NCI-H69 (cell line): ENCODE results near the gene AMPH.
"Not testable (repeated sequence)": the region's sequence is repeated elsewhere in the genome, so short reads cannot be mapped to it uniquely, and the experiment has no call there.

Experiments used
- DNase-seq: peaks from one replicate; lab custom pipeline; 2025; lab: John Stamatoyannopoulos, UW

Gene AMPH

DNA sequence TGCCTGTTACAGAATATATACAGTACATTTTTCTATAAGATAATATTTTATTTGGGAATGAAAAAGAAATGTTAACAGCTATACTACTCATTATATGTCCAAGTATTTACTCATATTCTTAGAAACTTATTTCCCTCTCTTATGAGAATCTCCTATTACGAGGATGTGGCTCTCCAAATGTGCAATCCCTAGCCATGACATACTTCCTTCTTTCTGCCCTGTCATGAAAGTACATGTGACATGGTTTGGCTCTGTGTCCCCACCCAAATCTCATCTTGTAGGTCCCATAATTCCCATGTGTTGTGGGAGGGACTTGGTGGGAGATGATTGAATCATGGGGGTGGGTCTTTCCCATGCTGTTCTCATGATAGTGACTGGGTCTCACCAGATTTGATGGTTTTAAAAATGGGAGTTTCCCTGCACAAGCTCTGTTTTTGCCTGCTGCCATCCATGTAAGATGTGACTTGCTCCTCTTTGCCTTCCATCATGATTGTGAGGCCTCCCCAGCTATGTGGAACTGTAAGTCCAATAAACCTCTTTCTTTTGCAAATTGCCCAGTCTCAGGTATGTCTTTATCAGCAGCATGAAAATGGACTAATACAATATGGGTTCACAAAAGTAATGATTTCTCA, 235.1 kb downstream of the AMPH start:
- not testable (repeated sequence) for DNase-seq

DNA sequence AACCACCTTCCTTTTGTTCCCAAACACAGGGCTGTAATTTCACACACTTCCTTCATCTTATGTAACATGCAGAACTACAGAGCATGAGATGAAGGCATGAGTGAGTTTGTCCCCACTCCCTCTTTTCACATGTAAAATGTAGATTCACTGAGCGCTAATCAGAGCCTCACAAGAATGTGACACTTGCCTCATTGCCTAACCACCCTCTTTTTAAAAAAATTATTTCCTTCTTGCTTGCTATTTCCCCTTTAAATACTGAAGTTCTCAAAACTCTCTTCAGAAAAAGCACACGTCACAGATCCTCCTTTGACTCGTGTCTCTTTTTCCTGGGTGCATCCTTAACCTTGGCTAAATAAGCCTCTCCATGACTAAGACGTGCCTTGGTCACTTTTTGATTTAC, 236.5 kb downstream of the AMPH start:
- DNase-seq, result no peak

DNA sequence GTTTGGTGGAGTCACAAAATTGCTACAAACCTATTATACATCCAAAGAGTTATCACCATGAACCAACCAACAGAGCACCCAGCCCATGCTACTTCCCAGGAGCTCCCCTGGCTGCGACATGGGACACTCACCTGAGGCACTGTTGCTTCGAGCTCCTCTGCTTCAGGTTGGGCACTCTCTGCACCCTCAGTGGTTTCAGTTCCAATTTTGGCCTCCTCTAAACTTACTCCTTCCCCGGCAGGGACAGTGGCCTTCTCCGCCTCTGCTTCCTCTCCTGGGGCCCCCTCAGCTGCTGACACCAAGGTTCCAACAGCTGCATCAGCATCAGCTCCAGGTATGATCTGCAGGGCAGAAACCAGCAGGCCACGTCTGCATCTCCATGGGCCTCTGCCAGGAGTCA, 237.3 kb downstream of the AMPH start:
- DNase-seq, result no peak

DNA sequence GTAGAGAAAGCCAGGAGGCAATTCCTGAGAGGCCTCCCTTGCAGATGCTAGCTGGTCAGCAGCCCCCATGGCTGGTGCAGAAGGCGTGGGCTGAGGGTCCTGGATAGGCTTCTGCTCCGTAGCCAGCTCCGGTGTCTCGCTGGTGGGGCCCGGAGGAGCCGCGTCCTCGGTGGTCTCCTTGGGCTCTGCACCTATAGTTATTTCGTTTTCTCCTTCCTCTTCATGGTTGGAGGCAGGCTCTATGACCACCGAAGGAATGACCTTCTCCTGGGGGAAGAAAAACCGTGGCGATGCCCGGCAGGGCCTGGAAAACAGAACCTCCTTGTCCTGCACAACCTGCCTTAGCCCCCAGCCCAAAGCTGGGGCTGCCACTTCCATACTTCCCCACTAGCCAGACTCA, 239.4 kb downstream of the AMPH start:
- no peak for DNase-seq

DNA sequence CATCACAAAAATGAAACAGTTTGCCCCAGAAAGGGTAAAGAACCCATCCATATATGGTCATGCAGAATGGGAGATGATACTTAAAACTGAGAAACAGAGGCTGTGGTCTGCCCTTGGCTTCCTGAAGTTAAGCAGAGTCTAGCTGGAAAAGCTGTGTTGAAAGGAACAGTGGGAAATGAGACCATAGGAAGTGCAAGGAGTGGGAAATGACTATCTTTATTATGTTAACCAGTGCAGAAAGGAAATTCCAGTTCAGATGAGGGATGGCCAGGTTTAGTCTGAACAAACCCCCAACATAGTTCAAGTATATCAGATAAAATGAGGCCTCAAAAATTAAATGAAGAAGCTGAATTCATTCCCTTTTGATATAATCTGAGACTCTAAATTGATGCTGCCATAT, 245.5 kb downstream of the AMPH start:
- DNase-seq, result no peak

DNA sequence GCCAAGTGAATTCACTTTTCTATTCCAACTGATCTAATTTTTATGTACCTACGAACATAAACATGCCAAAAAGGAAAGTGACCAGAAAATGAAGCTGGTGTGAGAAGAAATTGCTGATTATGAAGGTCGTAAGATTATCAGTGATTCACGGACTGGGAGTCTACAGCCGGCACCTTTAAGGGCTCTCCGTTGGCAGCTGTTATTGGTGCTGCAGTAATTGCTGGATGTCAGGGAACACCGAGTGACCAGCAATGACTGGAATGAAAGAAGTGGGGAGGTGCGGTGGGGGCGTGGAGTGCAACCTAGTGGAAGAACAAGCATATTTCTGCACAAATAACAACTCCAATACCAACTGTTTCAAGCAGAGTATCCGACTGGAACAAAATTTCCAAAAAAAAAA, 247.9 kb downstream of the AMPH start:
- DNase-seq, result no peak

DNA sequence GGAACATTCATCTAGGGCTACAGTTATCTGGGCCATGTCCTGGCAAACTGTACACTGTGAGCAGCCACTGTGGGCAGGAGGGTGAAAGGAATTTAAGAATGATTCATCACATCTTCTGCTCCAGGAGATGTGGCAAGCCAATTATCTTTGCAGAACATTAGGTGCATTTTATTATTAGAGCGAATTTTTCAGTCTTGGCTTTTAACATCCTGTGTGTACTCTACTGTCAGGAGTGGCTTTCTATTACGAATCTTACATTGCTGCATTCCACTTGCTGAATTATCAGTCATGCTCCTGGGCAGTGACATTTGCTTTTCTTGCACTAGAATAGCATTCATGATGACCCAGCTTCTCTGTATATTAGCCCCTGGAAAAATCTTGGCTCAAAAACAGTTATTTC, 248.5 kb downstream of the AMPH start:
- DNase-seq, result no peak

DNA sequence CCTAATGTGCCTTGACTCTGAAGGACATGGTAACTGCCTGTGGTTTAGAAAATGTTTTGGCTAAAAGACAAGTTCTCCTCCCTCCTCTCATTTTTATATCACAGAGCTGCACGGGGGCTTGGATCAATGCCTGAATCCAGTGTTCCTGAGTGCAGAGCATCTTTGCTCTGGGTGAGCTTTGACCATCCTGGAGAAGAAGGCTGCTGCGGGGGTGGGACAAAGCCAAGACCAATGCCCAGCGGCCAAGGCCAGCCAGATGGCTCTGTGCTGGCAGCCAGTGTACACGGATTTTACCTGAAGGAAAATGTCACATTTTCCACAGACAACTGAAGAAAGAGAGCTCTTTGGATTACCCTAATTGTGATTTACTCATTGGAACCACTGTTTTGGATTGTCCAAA, 255.7 kb downstream of the AMPH start:
- DNase-seq, result peak; percentile 10

DNA sequence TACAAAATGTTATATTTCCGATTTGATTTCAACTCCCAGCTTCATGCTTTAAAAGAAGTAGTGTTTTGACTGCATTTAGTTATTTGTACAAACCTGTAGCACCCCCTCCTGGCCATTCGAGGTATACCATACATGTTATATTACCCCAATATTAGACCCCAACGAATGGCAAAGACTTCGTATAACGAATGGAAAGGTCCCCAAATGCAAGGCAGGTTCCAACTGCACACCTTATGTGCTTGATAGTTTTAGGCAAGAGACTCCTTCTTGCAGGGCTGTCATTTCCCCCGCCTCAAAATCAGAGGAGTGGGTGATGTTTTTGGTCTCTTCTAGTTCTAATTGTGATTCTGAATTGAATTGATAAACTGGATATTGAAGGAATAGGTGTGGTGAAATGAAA, 256.7 kb downstream of the AMPH start:
- peak; percentile 39 for DNase-seq

DNA sequence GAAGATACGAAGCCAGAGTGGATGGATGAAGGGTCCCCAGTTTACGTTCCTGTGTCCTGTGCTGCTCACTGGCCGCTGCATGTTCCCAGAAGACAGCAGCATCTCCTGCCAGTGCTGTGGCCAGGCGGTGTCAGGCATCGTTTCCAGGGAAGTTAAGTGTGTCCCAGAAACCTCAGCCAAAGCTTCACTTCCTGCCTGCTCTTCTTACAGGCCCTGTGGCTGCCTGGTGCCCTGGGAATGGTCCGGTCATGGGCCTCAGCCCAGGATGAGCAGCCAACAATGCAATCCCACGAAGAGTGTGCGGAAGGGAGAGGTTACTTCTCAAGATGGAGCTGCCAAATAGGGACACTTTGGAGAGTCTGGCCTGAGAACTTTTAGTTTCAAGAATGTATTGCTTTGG, 258.0 kb downstream of the AMPH start:
- DNase-seq, result no peak

DNA sequence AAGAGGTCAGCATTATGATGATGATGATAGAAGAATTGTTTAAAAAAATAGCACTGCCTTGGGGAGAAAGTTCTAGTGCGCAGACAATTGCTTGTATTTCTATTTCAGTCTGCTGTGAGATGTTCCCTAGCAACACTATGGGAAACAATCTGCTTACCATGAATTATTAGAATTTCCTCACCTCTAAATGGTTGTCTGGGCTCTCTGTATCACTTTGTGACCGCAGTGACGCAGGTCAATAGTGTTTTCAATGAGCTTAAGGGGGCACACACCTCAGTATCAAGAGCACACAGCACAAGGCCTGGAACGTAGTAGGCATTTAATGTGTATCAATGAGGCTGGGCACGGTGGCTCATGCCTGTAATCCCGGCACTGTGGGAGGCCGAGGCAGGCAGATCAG, 258.9 kb downstream of the AMPH start:
- DNase-seq, result no peak

DNA sequence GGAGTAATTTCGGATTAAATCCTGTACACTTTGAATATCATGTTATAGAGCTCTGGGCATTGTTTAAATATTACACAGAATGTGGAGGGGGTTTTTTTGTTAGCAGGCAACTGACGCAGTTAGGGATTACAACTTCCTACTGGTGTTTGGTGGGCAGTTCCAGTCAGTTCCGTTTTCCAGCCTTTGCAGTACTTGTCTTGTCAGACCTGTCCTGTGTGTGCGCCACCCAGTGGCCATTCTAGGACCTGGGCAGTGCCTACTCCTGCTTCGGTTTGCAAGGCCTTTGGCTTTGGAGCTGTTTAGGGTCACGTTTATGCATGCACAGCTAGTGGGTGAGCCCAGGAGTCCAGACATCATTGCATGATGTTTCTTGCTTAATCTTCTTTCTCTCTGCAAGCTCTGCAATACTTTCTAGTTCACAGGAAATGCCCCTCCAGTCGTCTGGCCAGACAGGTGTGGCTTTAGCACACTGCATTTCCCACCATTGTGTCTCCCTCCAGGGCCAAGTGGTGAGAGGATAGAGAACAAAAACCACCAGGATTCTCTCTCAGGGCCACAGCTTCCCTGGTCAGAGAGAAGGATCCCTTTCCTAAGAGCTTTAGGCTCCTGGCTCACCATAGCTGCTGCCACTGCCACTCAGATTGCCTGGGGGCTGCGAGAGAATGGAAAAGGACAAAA, 261.2 kb downstream of the AMPH start:
- DNase-seq, result peak; percentile 87

DNA sequence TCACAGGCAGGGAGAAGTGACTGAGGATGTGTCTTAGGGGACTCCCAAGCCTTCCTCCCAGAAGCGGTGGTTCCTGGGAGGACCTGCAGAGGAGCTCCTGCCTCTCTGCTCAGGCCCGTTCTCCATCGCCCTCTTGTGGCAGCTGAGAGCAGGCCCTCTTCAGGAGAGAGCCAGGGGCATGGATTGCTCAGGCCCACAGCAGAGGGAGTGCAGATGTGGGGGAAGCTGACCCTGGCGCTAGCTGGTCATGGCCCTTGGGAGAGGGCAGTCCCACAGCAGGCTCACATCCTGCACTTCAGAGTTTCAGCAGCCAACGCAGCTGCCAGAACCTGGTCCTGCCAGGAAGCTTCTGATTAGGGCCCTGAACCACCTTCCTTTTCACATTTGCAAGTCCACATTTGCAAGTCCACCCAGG, 263.0 kb downstream of the AMPH start:
- DNase-seq, result peak; percentile 85

DNA sequence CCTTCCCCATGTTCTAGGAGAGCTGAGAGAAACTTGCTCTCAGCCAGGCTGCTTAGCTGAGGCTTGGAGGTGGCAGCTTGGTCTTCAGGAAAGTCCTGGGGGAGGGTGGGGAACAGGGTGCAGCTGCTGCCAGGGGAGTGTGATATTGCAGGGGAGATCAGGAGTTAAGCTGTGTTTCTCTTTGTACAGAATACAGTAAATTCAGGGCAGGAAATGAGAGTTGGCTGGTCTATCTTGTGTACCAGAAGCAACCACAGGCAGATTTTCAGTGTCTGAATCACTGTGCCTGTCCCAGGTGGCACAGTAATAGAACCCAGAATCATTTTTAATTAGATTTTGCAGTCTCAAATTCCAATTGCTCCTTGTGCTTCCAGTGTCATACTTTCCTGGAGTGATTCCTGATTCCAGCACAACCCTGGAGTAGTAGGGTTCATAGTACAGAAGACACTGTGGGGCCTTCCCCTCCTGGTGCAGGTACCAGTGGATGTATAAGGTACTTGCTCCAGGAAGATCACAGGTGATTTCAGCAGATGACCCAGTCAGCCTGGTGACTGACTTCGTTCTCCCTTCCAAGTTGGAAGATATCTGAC, 263.8 kb downstream of the AMPH start:
- no peak for DNase-seq

DNA sequence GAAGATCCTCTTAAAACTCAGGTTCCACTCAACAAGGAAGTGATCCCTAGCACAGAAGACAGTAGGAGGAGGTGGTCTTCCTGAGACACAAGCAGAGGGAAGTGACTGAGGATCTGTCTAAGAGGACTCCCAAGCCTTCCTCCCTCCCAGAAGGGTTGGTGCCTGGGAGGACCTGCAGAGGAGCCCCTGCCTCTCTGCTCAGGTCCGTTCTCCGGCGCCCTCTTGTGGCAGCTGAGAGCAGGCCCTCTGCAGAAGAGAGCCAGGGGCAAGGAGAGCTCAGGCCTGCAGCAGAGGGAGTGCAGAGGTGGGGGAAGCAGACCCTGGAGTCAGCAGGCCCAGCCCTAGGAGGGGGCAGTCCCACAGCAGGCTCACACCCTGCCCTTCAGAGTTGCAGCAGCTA, 267.8 kb downstream of the AMPH start:
- DNase-seq, result peak; percentile 62

DNA sequence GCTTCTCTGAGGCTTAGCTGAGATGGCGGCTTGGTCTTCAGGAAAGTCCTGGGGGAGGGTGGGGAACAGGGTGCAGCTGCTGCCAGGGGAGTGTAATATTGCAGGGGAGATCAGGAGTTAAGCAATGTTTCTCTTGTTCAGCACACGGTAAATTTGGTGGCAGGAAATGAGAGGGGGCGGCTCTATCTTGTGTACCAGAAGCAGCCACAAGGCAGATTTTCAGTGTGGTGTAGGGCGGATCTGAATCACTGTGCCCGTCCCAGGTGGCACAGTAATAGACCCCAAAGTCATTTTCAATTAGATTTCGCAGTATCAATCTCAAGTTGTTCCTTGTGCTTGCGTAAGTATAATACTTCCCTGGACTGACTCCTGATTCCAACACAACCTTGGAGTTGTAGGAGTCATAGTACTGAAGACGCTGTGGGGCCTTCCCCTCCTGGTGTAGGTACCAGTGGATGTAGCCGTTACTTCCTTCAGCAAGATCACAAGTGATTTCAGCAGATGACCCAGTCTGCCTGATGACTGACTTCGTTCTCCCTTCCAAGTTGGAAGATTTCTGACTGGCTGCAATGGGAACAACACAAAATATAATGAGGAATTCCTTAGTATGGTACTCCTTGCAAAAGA, 268.4 kb downstream of the AMPH start:
- DNase-seq, result not testable (repeated sequence)

DNA sequence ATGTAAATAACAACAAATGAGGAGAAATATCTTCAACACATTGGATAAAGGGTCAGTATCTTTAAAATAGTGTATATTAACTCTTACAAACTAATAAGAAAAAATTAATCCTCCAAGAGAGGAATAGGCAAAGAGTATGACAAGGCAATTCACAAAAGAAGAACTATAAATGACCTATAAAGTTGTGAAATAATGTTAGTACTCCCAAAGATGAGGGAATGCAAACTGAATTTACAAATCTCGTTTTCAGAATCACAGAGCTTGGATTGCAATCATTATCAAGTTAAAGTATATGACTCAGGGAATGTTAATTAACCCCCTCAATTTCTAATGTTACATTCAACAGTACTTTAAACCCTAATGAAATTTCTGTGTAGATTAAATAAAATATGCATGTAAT, 270.4 kb downstream of the AMPH start:
- DNase-seq, result no peak

DNA sequence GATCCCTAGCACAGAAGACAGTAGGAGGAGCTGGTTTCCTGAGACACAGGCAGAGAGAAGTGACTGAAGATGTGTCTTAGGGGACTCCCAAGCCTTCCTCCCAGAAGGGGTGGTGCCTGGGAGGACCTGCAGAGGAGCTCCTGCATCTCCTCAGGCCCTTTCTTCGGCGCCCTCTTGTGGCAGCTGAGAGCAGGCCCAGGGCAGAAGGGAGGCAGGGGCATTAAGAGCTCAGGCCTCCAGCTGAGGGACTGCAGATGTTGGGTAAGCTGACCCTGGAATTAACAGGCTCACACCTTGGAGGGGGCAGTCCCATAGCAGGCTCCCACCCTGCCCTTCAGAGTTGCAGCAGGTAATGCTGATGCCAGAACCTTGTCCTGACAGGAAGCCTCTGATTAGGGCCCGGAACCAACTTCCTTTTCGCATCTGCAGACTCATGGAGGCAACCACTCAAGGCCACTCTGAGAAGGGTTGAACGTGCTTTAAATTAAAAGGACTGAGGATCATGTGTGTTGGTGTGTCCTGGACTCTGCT, 272.0 kb downstream of the AMPH start:
- peak; percentile 68 for DNase-seq

DNA sequence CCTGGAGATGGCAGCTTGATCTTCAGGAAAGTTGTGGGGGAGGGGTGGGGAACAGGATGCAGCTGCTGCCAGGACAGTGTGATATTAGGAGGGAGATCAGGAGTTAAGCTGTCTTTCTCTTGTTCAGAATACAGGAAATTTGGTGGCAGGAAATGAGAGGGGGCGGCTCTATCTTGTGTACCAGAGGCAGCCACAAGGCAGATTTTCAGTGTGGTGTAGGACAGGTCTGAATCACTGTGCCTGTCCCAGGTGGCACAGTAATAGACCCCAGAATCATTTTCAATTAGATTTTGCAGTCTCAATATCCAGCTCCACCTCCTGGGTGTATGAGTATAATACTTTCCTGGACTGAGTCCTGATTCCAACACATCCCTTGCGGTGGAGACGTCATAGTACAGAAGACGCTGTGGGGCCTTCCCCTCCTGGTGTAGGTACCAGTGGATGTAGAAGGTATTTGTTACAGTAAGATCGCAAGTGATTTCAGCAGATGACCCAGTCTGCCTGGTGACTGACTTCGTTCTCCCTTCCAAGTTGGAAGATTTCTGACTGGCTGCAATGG, 272.8 kb downstream of the AMPH start:
- peak; percentile 27 for DNase-seq

DNA sequence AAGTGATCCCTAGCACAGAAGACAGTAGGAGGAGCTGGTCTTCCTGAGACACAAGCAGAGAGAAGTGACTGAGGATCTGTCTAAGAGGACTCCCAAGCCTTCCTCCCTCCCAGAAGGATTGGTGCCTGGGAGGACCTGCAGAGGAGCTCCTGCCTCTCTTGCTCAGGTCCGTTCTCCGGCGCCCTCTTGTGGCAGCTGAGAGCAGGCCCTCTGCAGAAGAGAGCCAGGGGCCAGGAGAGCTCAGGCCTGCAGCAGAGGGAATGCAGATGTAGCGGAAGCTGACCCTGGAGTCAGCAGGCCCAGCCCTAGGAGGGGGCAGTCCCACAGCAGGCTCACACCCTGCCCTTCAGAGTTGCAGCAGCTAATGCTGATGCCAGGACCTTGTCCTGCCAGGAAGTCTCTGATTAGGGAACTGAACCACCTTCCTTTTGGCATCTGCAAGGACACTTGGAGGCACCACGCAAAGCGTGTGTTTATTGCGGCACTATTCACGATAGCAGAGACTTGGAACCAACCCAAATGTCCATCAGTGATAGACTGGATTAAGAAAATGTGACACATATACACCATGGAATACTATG, 276.8 kb downstream of the AMPH start:
- peak; percentile 55 for DNase-seq

DNA sequence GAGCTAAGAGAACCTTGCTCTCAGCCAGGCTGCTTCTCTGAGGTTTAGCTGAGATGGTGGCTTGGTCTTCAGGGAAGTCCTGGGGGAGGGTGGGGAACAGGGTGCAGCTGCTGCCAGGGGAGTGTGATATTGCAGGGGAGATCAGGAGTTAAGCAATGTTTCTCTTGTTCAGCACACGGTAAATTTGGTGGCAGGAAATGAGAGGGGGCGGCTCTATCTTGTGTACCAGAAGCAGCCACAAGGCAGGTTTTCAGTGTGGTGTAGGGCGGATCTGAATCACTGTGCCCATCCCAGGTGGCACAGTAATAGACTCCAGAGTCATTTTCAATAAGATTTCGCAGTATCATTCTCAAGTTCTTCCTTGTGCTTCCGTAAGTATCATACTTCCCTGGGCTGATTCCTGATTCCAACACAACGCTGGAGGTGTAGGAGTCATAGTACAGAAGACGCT, 277.7 kb downstream of the AMPH start:
- not testable (repeated sequence) for DNase-seq

DNA sequence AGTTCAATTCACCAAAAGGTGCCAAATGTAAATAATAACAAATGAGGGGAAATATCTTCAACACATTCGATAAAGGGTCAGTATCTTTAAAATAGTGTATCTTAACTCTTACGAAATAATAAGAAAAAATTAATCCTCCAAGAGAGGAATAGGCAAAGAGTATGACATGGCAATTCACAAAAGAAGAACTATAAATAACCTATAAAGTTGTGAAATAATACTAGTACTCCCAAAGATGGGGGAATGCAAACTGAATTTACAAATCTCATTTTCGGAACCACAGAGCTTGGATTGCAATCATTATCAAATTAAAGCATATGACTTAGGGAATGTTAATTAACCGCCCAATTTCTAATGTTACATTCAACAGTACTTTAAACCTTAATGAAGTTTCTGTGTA, 279.6 kb downstream of the AMPH start:
- DNase-seq, result no peak
